Ovary (tissue), 3 donors: Measurements from ENCODE around the gene KCNIP4.

ENCODE experiments used
- CTCF ChIP-seq, 3 donors: fragments of 450-650 bp in 2 of 3; fragments of 200-600 bp in 1 of 3; IDR thresholded peaks; one replicate each; pipeline versions ENCODE4 v1.5.1 to v1.8.0; 2016 to 2022; ENCODE audit warnings: antibody characterized with exemption in 3 of 3, mild to moderate bottlenecking in 1 of 3
- POLR2A ChIP-seq: fragments of 450-650 bp; IDR thresholded peaks from one replicate; pipeline ENCODE4 v1.6.1; 2017; ENCODE audit warnings: antibody characterized with exemption, mild to moderate bottlenecking, moderate library complexity
- donor health status: DM: no; HTN: no; CAD: no.

GRCh38 chr4:21827575-21827974, 121.0 kb downstream of the KCNIP4 start:
- no peak for TF ChIP-seq CTCF (IDR thresholded peaks at IDR 0.05)
- no peak for TF ChIP-seq POLR2A
